GM13977 (cell line): ENCODE data around the gene TBATA.

Source experiments
- DNase-seq: peaks from one replicate; pipeline ENCODE4 v3.0.0; 2012; ENCODE audit warnings: low spot score
- CTCF ChIP-seq: IDR thresholded peaks from 2 replicates; pipeline ENCODE4 v1.5.1; 2012; ENCODE audit warnings: mild to moderate bottlenecking, control low read depth; ENCODE audit not compliant: insufficient read depth; ENCODE audit errors: extremely low read depth, missing control alignments
- in situ Hi-C: fragments of 300-500 bp; cut with MboI; formaldehyde crosslinking; loops from one replicate; pipeline ENCODE4 v1.12.0; 2022; ENCODE audit warnings: low sequenced_read_pairs, low pct_unique_long_range_greater_than_20kb, mixed read lengths, inconsistent platforms; ENCODE audit not compliant: unreplicated experiment

TBATA gene

GRCh38 chr10:70780772-70781171, 4.4 kb downstream of the TBATA start:
- in situ Hi-C loops = no loop called here
- no peak for DNase-seq
- no peak for TF ChIP-seq CTCF

DNA sequence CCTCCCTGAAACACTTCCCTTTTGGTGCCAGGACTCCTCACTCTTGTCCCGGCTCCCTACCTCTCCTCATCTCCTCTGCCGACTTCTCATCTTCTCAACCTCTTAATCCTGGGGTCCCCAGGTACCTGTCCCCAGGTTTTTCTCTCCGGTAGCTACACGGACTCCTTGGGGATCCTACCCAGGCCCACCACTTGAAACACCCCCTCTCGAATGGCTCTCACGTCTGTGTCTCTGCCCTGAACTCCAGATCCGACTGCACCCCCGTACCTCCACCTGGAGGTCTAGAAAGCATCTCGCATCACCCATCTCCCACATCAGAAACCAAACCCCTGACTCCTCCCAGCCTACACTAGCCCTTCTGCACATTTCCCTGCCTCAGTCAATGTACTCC, 4.8 kb downstream of the TBATA start:
- TF ChIP-seq CTCF = no peak
- DNase-seq = no peak
- in situ Hi-C loops = no loop called here

- DNase-seq = peak; percentile 11
- TF ChIP-seq CTCF = no peak
These were observed 5.4 kb downstream of the TBATA start for GRCh38 chr10:70779511-70780369.

GRCh38 chr10:70779088-70779487, 6.1 kb downstream of the TBATA start:
- no peak for TF ChIP-seq CTCF
- no peak for DNase-seq

More at GRCh38 chr10:70779511-70780369, 5.4 kb downstream of the TBATA start:
- in situ Hi-C loops = no loop called here

DNA sequence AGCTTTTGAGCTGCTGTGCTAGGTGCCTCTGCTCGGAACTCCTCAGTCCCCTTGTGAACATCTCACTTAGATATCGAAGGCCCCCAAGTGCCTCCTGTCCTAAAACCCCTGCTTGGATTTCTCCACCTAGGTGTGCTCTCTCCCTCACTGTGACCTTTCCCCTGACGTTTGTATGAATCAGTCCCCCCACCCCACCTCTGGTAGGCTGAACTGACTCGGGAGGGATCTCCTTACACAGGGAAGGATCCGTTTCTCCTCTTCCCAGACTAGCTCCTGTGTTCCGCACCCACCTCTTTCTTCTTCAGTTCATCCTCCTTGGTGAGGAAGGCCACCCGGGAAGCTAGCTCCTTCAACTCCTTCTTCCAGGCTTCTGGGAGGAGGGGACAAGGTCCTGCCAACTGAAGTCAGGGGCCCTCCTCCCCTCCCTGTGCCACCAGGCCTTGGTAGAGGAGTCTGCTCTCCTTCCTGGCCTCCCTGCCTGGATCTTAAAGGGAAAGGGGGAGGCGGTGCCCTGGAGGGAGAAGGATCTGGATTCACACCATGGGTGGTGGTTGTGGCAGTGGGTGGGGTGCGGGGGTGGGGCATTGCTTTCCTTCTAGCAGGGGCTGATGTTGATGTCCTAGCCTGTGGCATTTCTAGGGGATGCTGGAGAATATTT, 6.8 kb downstream of the TBATA start:
- TF ChIP-seq CTCF = no peak
- in situ Hi-C loops = no loop called here
- no peak for DNase-seq

More at GRCh38 chr10:70779088-70779487, 6.1 kb downstream of the TBATA start:
- in situ Hi-C loops = no loop called here

GRCh38 chr10:70777063-70777875, 7.9 kb downstream of the TBATA start:
- in situ Hi-C loops = no loop called here
- no peak for DNase-seq
- no peak for TF ChIP-seq CTCF
